Glutamatergic neuron (in vitro differentiated cells): ENCODE measurements around the gene NR4A3. TPM values are rescaled to one million over a fixed set of nuclear protein-coding genes. Genes with fewer than 3 reads are reported as not detected.

Source experiments
- DNase-seq: peaks from one replicate; pipeline ENCODE4 v3.0.0; 2022
- H3K27ac Mint-ChIP-seq: one replicate; pipeline ENCODE4 v1.8.0; 2020; ENCODE audit warnings: mild to moderate bottlenecking, mixed read lengths, inconsistent platforms; ENCODE audit not compliant: unreplicated experiment
- H3K27me3 Mint-ChIP-seq: one replicate; pipeline ENCODE4 v1.8.0; 2020; ENCODE audit warnings: mild to moderate bottlenecking, moderate library complexity, mixed read lengths, inconsistent platforms; ENCODE audit not compliant: unreplicated experiment
- H3K36me3 Mint-ChIP-seq: one replicate; pipeline ENCODE4 v1.8.0; 2020; ENCODE audit warnings: mild to moderate bottlenecking, mixed read lengths, inconsistent platforms; ENCODE audit not compliant: unreplicated experiment
- H3K4me1 Mint-ChIP-seq: one replicate; pipeline ENCODE4 v1.8.0; 2020; ENCODE audit warnings: mild to moderate bottlenecking, low read depth, mixed read lengths, inconsistent platforms; ENCODE audit not compliant: unreplicated experiment
- H3K4me3 Mint-ChIP-seq: one replicate; pipeline ENCODE4 v1.8.0; 2020; ENCODE audit warnings: mild to moderate bottlenecking, mixed read lengths, inconsistent platforms; ENCODE audit not compliant: unreplicated experiment
- H3K9me3 Mint-ChIP-seq: one replicate; pipeline ENCODE4 v1.8.0; 2020; ENCODE audit warnings: mild to moderate bottlenecking, moderate library complexity, mixed read lengths, inconsistent platforms; ENCODE audit not compliant: unreplicated experiment
- total RNA-seq: library from RNA; stranded (reverse); fragmentation: NEBNext Ultra II Directional; extraction: Animal tissue kit (Norgen Biotek cat#: 25700); gene quantifications from one replicate; pipeline ENCODE4 v1.2.1, GENCODE V29; 2021; ENCODE audit not compliant: unreplicated experiment
- TF ChIP-seq, protein P1 (sequence below): fragments of 200-600 bp; sonication (generic); IDR thresholded peaks from one replicate; pipeline ENCODE4 v1.5.0; 2021; ENCODE audit not compliant: partially characterized antibody, unreplicated experiment

Gene NR4A3
- total RNA-seq, 1 donor from 2014 or later, result 4.1 TPM

DNA sequence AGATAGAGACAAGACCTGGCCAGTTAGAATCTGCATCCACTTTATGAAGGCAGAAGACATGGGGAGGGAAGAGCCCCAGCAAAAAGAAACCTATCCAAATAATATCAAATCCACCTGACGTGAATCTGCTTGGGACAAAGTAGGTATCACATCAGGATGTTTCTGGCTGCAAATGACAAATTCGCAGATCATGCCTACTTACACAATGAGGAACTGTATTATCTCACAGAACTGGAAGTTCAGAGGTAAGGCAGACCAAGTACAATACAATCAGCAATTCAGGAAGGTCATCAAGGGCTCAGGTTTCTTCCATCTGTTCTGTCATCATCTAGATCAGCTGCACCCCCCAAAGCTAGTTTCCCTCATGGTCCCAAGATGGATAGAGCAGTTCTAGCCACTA is 13.2 kb upstream of the NR4A3 start:
- Mint-ChIP-seq H3K4me1 (peaks cover 12% of the 10 kb centered on the region), H3K36me3 (no peaks in the 10 kb centered on the region), H3K4me3 (no peak overlapping the region), H3K27ac (no peak overlapping the region), H3K27me3 (peaks cover 2% of the 10 kb centered on the region), H3K9me3 (no peaks in the 10 kb centered on the region)
- no peak for DNase-seq
- TF ChIP-seq, protein P1, sequence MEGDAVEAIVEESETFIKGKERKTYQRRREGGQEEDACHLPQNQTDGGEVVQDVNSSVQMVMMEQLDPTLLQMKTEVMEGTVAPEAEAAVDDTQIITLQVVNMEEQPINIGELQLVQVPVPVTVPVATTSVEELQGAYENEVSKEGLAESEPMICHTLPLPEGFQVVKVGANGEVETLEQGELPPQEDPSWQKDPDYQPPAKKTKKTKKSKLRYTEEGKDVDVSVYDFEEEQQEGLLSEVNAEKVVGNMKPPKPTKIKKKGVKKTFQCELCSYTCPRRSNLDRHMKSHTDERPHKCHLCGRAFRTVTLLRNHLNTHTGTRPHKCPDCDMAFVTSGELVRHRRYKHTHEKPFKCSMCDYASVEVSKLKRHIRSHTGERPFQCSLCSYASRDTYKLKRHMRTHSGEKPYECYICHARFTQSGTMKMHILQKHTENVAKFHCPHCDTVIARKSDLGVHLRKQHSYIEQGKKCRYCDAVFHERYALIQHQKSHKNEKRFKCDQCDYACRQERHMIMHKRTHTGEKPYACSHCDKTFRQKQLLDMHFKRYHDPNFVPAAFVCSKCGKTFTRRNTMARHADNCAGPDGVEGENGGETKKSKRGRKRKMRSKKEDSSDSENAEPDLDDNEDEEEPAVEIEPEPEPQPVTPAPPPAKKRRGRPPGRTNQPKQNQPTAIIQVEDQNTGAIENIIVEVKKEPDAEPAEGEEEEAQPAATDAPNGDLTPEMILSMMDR, result no peak

DNA sequence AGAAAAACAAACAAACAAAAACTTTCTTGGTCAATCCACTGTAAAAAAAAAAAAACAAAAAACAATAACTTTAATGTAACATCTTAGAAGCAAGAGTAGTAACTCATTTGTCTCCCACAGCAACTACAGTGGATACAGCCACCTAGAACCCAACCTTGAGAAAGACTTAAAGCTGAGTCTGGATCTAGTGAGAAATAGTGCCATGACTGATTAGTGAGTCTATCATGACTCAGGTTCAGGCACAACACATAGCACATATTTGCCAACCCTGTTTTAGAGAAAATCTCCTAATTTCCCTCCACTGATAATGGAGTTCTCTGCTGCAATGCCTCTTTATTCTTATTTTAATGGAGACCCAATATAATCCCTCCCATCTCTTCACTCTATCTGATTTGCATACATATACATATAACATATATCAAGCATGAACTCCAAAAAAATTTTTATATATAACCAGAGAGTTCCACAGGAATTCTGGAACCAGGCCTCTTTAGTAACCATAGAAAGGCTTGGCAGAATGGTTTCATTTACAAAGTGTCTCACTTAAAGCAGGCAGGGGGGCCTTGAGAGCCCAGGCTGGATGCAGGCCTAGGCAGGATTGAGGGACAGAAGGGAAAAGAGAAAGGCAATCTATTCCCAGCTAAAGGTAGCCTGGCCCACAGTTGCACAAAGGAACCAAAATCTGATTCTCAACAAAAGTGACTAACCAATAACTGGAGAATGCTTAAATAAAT is 11.9 kb upstream of the NR4A3 start:
- peaks cover 12% of the 10 kb centered on the region for H3K4me1 Mint-ChIP-seq
- H3K27me3 Mint-ChIP-seq, result peaks cover 2% of the 10 kb centered on the region
- TF ChIP-seq, protein P1, result no peak
- no peak for DNase-seq
- H3K27ac Mint-ChIP-seq, result no peak overlapping the region
- H3K4me3 Mint-ChIP-seq, result no peak overlapping the region
- H3K9me3 Mint-ChIP-seq, result no peaks in the 10 kb centered on the region
- H3K36me3 Mint-ChIP-seq, result no peaks in the 10 kb centered on the region

DNA sequence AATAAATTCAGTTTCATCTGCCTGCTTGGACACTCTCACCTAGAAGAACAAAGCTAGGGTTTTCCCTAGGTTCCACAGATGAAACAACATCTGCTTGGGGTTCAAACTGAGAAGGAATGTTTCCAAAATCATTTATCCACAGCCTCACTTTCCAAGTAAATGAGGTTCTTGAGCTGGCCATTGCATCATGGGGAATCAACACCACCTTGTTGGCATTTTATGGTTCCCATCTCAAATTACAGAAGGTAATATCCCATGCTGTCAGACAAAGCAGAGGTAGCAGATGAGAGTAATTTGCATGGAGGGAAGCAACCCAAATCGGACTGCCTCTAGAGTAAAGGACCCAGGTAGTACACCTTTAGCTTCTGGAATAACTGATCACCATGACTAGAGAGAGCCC is 10.5 kb upstream of the NR4A3 start:
- peaks cover 14% of the 10 kb centered on the region for H3K4me1 Mint-ChIP-seq
- no peak overlapping the region for H3K27ac Mint-ChIP-seq
- no peaks in the 10 kb centered on the region for H3K9me3 Mint-ChIP-seq
- TF ChIP-seq, protein P1, result no peak
- peaks cover 2% of the 10 kb centered on the region for H3K27me3 Mint-ChIP-seq
- H3K4me3 Mint-ChIP-seq, result no peak overlapping the region
- no peaks in the 10 kb centered on the region for H3K36me3 Mint-ChIP-seq
- DNase-seq, result no peak

DNA sequence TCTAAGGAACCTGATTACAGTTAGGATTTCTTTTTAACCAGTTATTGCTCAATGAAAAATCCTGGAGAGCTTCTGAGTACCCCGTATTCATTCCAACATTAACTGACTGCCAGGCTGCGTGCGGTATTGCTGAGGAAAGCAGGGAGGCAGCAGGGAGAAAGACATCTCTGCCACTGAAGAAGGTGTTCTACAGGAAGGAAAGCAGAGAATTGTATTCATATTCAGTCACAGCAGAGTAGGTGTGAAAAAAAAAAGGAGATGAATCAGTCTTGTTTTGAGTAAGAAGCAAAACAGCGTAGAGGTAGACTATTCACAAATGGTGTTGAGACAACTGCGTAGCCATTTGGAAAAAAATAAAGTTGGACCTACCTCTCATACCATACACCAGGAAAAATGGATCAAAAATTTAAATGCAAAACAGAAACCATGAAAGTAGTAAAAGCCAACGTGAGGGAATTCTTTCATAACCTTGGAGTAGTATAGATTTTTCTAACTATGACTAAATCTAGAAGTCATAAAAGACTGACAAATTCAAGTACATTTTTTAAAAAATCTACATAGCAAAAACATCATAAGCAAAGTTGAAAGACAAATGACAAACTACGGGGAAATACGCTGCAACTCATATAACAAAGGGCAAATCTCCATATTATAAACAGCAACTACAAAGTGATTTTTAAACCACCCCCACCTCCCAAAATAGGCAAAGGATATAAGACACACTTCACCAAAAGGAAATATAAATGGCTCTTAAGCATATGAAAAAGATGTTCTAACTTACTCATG is 9.9 kb upstream of the NR4A3 start:
- Mint-ChIP-seq H3K36me3 (no peaks in the 10 kb centered on the region), H3K4me1 (peaks cover 14% of the 10 kb centered on the region), H3K9me3 (no peaks in the 10 kb centered on the region), H3K27me3 (peaks cover 2% of the 10 kb centered on the region), H3K4me3 (no peak overlapping the region), H3K27ac (no peak overlapping the region)
- DNase-seq, result no peak
- TF ChIP-seq, protein P1, result no peak

DNA sequence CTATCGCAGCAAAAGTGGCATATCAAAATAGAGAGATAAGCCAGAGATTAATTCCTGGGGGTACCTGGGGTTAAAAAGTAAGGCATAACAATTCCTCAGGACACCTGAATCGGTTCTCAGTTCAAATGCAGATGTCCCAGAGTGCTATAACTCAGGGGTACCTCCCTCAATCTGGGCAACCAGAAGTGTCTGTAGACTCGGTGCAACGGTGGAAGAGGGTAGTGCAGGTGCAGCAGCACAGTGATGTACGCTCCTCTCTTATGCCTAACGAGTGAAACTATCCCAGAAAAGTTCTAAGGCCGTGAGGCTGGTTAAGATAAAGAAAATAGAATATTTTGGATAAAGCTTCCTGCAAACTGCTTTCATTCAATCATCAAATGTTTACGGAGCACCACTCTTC is 7.9 kb upstream of the NR4A3 start:
- Mint-ChIP-seq H3K4me1 (peaks cover 10% of the 10 kb centered on the region), H3K27me3 (no peaks in the 10 kb centered on the region), H3K27ac (no peak overlapping the region), H3K4me3 (no peak overlapping the region), H3K9me3 (peaks cover 5% of the 10 kb centered on the region), H3K36me3 (no peaks in the 10 kb centered on the region)
- TF ChIP-seq, protein P1, result no peak
- DNase-seq, result no peak
